ENCODE data around the gene GUCD1.

Gene GUCD1

DNA sequence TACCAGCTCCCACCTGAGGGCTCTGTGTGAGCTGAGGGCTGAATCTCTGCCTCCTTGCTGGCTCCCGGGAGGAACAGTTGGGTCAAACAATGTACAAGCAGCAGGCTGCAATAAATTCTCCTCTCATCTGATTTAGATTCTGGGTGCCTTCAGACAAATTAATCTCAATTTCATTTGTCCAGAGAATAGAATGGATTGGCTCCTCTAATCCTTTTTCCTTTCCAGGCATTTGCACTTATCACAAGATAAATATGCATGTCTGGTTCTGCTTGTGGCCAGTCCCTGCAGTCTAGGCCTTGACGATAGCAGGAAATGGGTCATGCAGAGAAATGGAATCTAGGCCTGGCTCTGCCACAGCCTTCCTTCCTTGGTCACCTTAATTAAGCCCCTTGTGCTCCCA lies 31.1 kb downstream of the GUCD1 start:
- no peak for DNase-seq

DNA sequence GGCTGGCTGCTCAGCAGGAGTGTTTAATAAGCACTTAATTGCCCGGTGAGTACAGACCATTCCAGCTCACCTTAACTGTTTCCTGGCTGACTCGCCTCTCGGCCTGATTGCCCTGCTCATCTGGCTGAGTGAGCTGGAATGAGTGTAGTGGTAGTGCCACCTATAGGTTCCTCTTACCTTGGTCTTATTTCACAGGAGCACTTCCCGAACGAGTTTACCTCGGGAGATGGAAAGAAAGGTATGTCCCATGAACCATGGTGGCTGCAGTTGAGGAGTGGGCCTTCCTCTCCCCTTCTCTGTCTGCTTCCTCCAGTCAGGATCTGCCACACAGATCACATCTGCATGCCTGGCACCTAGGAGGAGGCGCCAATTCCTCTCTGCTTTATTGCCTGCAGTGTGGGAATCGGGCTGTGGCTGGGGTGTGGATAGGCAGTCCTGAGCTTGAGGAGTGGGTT lies 33.1 kb downstream of the GUCD1 start:
- DNase-seq: peak; percentile 29

DNA sequence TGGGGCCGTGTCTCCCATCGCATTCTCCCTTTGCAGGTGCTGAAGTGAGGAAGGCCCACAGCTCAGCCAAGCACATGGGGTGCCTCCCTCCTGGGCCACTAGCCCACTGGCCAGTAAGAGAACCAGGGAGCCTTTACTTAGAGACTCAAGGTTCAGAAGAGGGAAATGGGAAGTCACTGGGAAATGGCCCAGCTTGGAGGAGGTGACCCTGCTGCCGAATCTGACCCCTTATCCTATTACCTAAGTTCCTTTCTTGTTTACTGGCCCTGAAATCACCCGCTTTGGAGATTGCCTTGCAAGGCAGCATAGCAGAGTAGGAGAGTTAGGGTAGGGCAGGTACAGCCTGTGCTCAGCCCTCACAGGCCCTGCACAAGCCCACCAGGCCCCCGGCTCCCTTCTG lies 35.4 kb downstream of the GUCD1 start:
- DNase-seq: no peak

DNA sequence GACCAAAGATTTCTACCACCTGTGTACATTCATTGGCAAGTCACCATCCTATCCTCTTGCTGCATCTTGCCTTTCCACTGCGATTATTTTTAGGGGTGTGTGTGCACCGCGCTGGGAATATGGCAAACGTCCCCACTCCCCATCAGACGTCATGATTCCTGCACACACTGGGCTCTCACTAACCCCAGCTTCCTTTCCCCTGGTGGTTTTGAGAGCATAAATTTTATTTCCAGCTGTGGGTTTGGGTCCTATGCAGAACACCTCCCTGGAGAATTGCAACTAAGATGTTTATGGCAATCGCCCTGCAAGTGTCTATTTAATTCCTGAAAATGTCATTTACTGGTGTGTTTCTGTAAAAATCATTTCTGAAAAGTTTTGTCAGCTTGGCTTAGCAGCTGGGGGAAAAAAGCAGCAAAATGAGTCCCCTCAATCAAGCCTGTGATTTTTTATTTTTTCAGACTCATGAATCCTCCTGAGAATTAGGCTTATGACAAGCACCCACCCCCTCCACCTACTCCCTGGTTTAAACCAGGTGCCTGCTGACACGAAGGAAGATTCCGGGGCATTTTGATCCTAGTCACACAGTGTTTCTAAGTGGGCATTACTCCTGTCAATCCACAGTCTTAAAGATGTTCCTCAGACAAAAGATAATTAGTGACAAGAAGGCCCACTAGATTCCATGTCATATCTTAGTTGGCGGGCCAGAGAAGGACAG lies 36.0 kb downstream of the GUCD1 start:
- DNase-seq: no peak

DNA sequence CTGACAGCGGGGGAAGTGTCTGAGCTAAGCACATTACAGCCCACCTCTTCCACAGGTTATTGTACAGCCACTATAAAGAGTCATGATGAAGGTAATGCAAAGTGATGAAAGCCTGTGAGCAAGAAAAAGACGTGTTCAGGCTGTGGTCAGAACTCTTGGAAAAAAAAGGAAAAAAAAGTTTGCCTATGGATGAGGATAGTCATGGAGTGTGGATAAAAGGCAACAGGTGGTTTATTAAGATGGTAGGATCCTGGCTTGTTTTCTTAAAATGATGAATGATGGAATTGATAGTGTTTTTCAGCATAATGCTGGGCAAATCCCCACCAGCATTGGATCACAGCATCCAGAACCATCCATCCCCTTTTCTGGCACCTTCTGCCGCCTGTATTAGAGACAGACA lies 36.7 kb downstream of the GUCD1 start:
- no peak for DNase-seq

DNA sequence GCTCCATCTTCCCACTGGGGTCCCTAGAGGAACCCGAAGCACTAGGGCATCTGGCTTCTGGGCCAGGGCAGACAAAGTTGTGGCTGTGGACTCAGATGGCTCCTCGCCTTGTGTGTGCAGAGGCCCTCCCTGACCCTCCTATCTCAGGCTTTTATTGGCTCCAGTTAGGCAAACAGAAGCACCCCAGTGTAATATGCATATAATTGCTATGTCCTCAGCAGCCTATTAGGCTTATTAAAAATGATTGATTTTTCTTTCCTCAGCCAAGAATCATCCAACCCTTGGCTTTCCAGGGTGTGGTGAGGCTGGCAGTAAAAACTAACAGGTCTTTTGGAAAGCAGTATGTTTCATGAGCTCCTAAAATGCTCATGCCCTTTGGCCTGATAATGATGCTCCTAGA lies 37.5 kb downstream of the GUCD1 start:
- no peak for DNase-seq

DNA sequence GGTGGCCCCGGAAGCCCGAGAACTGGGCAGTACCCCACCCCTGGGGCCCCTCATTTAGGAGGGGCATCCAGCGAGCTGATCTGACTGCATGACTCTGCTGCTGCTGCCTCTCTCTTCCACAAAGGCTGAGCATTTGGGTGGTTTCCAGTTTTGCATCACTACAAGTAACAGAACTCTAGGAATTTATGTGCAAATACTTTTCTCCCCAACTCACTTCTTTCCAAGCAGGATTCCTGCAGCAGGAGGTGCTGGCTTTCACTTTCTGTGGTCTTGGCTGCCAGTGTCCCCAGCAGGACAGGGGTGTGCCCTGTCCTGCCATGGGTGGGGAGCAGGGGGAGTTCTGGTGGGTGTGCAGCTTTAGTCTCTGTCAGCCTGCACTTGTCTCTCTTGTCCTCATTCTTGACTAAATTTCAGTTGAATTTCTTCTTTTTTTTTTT lies 38.6 kb downstream of the GUCD1 start:
- no peak for DNase-seq

DNA sequence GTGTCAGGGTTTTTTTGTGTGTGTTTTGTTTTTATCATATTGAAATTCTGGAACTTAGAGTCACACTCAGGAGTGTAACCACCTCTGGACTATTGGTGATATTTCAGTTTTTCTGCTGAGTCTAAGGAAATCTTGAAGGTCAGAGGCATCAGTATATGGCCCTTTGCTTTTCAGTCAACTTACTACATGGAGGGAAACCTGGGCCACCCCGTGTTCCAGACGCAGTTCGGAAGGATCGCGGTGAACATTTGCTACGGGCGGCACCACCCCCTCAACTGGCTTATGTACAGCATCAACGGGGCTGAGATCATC lies 40.0 kb downstream of the GUCD1 start:
- no peak for DNase-seq

DNA sequence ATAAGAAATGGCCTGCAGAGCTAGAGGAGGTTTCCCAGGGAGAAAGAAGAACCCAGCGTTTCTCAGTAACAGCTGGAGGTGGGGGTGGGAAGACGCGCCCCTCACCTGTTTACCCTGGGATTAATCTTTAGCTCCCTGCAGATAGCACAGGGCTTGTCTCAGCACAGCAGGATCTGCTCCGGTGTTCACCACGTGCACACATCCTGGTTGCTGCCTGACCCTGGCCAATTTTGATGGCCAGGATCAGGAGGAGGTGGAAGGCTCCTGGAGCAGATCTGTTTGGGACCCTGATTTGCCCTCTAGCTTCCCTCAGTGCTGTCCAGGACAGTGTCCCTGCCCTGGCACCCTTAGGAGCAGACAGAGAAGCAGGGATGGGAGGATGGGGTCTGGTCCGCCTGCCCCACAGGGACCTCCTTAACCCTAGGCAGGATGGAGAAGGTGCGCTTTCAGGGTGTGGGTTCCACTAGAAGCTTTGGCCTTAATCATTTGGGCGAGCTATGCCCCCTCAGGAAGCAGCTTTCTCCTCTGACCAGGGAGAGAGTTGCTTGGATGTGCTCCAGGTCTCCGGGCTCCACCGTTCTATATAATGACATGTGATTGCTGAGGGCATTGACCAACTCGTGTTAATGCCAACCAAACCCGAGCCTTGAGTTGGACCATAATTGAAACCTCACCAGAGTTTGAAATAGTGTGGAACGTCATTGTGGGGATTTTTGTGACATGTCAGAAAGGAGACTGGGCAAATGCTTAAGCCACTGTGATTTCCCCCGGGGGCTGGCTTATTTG lies 40.5 kb downstream of the GUCD1 start:
- no peak for DNase-seq

DNA sequence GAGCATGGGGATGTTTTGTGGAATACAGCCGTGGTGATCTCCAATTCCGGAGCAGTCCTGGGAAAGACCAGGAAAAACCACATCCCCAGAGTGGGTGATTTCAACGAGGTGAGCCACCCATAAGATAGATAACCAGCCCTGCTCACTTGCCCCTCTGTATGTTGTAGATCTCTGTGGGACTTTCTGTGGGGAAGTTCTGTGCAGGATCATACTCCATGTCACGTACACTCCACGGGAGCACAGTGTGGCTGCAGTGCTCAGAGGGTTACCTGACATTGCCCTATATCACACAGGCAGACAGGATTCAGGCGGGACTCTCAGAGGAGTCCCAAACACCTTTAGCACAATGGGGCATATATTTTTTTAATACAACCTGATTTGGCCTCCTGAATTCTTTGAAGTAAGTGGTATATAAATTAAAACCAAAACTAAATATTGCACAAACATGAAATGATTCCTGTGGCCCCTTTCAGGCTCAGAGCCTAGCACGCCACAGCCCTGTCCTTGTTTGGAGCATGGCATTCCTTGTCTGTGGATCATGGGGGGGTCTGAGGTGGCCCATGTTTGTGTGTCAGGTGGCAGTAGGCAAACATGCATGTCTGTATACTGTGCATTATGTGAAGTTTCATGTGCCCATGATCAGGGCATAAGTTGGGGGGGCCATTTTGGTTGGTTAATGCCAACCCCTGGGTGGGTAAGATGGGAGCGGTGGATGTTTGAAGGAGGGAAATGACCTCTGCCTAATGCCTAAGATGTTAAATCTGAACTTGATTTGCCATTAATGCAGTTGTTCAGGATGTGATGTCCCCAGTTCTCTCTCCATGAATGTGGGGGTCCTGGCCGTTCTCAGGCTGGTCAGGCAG lies 41.3 kb downstream of the GUCD1 start:
- DNase-seq: no peak

DNA sequence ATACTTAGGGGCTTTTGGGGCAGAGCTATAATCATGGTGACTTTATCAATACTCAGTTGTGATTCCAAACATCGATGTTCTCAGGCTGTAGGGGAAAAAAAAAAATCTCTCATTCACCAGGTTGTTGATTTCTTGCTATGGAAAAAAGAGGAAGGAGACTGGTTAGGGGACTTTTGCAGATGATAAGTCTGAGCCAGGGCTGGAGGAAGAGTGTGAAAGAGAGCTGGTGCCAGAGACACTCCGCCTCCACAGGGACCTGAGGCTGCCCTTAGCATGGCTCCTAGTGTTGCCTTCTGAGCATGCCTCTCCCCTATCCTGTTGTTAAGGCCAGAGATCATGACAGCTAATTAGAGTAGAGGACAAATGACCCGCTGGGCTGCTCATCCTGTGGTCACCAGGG lies 42.9 kb downstream of the GUCD1 start:
- DNase-seq: no peak

DNA sequence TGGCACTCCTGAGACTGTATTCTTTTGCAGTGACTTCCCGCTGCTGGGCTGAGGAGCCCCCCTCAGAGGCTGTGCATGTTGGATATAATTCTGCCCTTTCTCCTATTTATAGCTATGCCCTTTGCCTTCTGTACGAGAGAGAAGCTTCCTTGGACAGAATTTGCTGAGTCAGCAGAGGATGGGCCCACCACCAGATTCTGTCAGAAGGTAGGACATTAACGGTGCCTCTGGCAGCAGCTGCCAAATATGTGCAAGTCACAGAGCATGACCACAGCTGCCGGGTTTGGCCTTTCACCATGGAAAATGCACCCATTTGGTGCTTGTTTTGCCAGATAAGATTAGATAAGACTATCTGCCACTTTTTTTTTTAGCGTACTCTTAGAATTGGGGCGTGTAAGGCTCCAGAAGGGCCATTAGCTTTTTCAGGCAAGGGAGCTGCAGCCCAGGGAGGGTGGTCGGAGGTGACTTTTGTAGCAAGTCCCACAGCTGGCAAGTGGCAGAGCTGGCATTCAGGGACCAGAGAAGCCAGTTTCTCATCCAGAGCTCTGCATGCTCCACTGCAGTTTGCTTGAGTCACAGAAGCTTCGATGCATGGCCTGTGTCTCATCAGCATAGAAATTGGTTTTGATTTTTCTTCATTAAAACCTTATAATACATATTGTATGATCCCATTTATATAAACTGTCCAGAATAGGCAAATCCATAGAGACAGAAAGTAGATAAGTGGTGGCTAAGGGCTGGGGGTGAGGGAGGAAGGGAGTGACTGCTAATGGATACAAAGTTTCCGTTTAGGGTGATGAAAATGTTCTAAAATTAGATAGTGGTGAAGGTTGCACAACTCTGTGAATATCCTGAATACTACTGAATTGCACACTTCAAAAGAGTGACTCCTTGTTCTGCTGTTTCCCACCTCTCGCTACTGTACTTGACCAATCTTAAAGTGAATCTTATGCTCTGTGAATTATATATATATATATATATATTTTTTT lies 44.0 kb downstream of the GUCD1 start:
- DNase-seq: no peak

DNA sequence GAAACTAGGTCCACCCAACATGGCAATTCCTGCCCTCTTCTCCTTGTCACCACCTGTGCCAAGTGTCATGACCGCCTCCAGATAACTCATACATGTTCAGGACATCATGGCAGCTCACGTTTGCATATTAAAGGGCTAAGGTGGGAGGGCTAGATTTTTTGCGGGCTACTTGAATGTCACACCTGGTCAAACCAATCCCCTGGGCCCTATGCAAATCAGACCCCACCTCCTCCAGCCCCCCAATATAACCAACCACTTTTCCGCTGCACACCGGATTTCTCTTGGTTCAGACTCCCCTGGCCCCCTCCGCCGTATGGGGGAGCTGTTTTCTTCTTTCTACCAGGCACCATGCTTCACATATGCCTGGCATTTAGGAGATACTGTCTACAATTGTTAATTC lies 47.2 kb downstream of the GUCD1 start:
- no peak for DNase-seq

DNA sequence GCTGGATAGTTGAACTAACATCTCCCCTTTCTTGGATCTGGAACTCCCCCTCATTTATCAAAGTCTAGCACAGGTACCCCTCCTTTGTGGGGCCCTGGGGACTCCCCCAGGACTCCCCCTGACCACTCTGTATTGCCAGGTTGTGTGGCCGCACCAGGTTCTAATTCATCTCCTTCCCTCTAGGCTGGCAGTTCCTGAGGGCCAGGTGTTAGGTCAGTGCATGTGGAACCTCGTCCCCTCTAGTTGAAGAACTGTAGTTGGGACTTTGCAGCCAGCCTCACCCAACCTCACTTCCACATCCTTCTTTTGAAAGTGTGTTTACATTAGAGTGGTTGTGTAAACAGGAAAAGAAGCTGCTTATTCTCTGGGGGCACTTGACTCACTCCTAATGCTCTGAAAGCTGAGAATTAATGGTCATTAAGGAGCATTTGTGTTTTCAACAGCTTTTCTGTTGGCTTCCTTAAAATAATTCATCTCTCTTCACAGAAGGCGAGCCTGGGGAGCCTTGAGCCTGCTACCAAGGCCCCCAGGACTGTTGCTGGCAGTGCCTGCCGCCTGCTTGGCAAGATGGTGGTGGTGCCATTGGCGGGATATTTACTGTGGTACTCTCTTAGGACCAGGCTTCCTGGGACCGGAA lies 48.0 kb downstream of the GUCD1 start:
- DNase-seq: no peak

DNA sequence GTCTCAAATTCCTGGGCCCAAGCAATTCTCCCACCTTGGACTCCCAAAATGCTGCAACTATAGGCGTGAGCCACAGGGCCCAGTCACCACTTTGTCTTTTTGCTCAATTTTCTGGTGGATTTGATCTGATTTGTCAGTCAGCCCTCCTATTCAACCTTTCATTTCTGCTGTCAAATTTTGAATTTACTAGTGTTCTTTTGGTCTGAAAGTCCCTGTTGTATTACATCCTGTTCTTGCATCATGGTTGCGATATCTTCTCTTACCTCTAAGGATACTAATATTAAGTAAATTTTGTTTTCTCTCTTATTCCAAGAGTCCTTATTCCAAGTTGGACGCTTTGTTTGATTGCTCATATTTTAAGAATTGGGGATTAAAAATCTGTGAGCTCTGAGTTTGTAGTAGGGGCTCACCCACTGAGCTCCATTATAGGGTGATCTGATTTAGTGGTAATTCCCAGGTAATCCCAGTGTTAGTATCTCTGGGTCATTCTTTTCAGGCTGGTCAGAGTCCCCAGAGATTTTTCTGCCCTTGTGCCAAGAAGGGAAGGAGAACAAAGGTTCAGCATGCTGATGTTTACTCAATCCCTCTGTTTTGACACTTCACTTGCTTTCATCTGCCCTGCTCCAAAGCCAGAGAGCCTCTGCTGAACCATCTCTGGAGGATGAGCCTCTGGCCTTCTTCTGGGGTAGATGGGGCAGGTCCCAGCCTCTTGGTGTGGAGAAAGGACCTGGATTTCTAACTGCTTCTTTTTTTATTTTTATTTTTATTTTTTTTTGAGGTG lies 49.8 kb downstream of the GUCD1 start:
- DNase-seq: no peak

DNA sequence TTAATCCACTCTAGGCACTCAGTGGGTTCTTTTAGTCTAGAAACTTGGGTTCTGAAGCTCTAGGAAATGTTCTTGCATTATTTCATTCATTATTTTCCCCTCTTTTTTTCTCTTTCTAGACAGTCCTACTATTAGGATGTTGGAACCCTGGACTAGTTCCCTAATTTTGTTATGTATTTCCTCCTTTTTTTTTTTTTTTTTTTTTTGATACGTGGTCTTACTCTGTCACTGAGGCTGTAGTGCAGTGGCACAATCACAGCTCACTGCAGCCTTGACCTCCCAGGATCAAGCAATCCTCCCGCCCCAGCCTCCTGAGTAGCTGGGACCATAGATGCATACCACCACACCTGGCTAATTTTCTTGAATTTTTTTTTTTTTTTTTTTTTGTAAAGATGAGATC lies 50.4 kb downstream of the GUCD1 start:
- DNase-seq: no peak

DNA sequence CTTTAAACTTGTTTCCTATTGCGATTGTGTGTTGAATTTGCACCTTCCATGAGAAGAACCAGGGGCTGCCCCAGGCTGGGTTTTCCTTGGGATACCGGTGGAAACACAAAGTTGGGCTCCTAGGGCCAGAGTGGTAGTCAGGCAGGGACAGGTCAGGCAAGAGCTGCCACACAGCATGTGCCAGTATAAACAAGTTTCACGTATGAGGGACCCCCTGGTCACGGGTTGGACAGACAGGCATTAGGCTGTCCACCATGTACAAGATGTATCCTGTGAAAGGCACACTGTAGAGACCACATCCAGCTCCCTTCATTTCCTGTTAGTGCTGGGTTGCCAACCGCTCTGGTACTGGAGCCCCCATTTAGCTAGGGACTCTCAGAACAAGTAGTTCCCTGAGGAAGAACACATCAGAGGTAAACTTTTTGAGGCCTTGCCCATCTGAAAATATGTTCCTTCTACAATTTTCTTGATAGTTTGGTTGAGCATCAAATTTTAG lies 51.0 kb downstream of the GUCD1 start:
- no peak for DNase-seq

DNA sequence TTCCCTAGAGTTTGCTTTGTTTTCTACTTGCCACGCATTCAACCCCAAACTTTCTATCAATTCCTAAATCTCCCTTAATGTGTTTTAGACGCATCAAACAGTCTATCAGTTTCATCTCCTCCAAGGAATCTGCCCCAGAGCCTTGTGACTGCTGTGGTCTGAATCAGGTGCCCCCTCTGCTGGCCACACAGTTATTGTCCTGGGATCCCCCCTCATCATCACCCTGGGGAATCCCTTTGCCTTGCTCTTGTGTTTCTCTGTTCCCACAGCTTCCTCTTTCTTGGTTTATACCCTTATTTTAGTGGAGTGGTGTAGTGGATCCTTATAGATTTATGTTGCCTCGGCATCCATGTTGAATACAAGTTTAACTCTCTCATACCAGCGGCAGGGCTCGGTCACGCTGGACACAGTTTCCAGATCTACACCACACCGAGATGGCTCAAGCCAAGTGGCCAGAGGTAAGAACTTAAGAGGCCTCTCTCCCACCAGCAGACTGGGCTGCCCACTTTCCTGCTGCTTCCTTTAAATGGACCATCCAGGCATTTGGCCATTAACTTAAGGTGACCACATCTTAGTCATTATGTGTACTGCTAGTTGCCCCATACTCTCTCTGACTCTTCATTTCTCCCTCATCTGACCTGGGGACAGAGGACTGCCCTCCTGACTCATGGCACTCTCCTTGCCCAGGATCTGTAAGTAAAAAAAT lies 51.6 kb downstream of the GUCD1 start:
- DNase-seq: peak; percentile 67

DNA sequence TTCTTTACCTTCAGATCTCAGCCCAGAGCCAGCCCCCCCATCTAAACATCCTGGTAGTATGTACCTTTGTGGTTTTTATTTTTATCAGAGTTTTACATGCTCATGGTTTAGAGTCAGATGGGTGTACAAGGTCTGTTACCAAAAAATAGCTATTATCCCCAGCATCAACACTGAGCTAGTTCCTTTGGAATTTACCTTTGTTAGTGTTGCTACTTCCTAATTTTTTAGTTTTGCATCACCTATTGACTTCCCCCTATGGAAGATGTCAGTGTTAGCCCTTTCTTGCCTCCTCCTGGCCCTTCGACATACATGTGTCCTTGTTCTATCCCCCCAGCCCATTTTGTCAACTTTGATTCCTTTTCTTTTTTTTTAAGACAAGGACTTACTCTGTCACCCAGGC lies 52.4 kb downstream of the GUCD1 start:
- DNase-seq: no peak

DNA sequence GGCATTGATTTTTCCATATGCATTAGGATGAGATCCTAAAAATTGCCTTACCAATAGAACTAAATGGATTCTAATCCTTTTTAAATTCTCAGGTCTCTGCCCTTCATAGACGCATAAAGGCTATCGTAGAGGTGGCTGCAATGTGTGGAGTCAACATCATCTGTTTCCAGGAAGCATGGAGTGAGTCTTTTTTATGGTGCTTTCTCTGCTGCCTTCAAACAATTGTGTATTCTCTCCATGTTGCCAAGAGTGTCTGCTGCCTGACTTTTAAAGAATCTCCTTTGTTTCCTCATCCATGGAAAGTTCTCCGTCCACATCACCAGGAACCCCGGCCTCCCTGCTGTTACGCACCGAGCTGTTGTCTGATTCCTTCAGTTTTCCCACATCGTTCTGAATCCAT lies 52.9 kb downstream of the GUCD1 start:
- no peak for DNase-seq
